DND-41 (cell line): ENCODE results near the gene GAB1.

Experiments used
- CTCF ChIP-seq: IDR thresholded peaks from 2 replicates; pipeline ENCODE4 v1.5.1; 2012; ENCODE audit warnings: borderline replicate concordance, low read length, moderate library complexity, mild to moderate bottlenecking; ENCODE audit not compliant: poor library complexity, severe bottlenecking; ENCODE audit errors: extremely low read depth
- EZH2 ChIP-seq: IDR thresholded peaks from 3 replicates; pipeline ENCODE4 v1.6.1; 2012; ENCODE audit warnings: borderline replicate concordance, low read depth, mild to moderate bottlenecking, moderate library complexity, low read length, inconsistent platforms; ENCODE audit not compliant: severe bottlenecking

- TF ChIP-seq CTCF (no peak), EZH2 (no peak)
Observed at GRCh38 chr4:143489106-143489505, 152.4 kb downstream of the GAB1 start.
